ENCODE data around the gene LLGL2.

GRCh38 chr17:75551266-75551665, 25.8 kb downstream of the LLGL2 start:
- TF ChIP-seq CTCF (IDR thresholded peaks at IDR 0.05) (no peak), POLR2AphosphoS5 (IDR thresholded peaks at IDR 0.05) (no peak), POLR2A (IDR thresholded peaks at IDR 0.05) (no peak)
